CD4-positive, CD25-positive, alpha-beta regulatory T cell (primary cell): Measurements from ENCODE around the gene KLHDC10. TPM values are rescaled to one million over a fixed set of nuclear protein-coding genes. Genes with fewer than 3 reads are reported as not detected.

ENCODE experiments used
- ATAC-seq, 2 donors: fragments of 150-1000 bp; cut with Tn5 transposase; one replicate each; pipeline ENCODE4 v1.10.0; 2021; ENCODE audit warnings: low read depth in 2 of 2, moderate number of reproducible peaks in 2 of 2, moderate library complexity in 1 of 2
- DNase-seq, 3 donors: peaks; one replicate each; pipeline versions ENCODE4 v3.0.0 to v3.0.0-alpha.2; 2012 to 2022; ENCODE audit warnings: mixed read lengths in 1 of 3
- H3K27ac ChIP-seq: one replicate; pipeline ENCODE4 v1.7.0; 2013; ENCODE audit warnings: mild to moderate bottlenecking, low read length; ENCODE audit not compliant: insufficient read depth, poor library complexity, severe bottlenecking
- H3K27me3 ChIP-seq: one replicate; pipeline ENCODE4 v1.7.0; 2013; ENCODE audit warnings: low read length; ENCODE audit not compliant: control insufficient read depth, insufficient read depth
- H3K36me3 ChIP-seq: one replicate; pipeline ENCODE4 v1.7.0; 2013; ENCODE audit warnings: mild to moderate bottlenecking, low read length, moderate library complexity; ENCODE audit not compliant: control insufficient read depth, insufficient read depth
- H3K4me1 ChIP-seq: 2 replicates; pipeline ENCODE4 v1.7.0; 2013; ENCODE audit warnings: mild to moderate bottlenecking, low read length; ENCODE audit not compliant: insufficient read depth, control insufficient read depth, poor library complexity, severe bottlenecking
- H3K4me3 ChIP-seq: one replicate; pipeline ENCODE4 v1.7.0; 2013; ENCODE audit warnings: low read depth, mild to moderate bottlenecking, low read length, moderate library complexity
- H3K9me3 ChIP-seq, 2 experiments: 1 replicate in 1 of 2; 2 replicates in 1 of 2; pipeline ENCODE4 v1.7.0; 2013; ENCODE audit warnings: low read length in 2 of 2, mild to moderate bottlenecking in 1 of 2, moderate library complexity in 1 of 2; ENCODE audit not compliant: control insufficient read depth in 2 of 2
- H3K27ac Mint-ChIP-seq, 3 donors: one replicate each; pipeline ENCODE4 v1.8.0; 2020 to 2022; ENCODE audit warnings: mild to moderate bottlenecking in 3 of 3, mixed read lengths in 3 of 3, moderate library complexity in 2 of 3
- H3K27me3 Mint-ChIP-seq: one replicate; pipeline ENCODE4 v1.8.0; 2022; ENCODE audit warnings: mild to moderate bottlenecking, mixed read lengths
- H3K36me3 Mint-ChIP-seq: one replicate; pipeline ENCODE4 v1.8.0; 2020; ENCODE audit warnings: mixed read lengths
- H3K4me1 Mint-ChIP-seq, 4 donors: one replicate each; pipeline ENCODE4 v1.8.0; 2020 to 2022; ENCODE audit warnings: mixed read lengths in 4 of 4, mild to moderate bottlenecking in 1 of 4
- H3K4me3 Mint-ChIP-seq, 4 donors: one replicate each; pipeline ENCODE4 v1.8.0; 2020 to 2022; ENCODE audit warnings: mild to moderate bottlenecking in 4 of 4, mixed read lengths in 4 of 4, moderate library complexity in 3 of 4
- H3K9me3 Mint-ChIP-seq, 7 donors: one replicate each; pipeline ENCODE4 v1.8.0; 2020 to 2022; ENCODE audit warnings: mixed read lengths in 7 of 7, mild to moderate bottlenecking in 3 of 7, moderate library complexity in 2 of 7
- polyA plus RNA-seq, 4 donors: library from polyadenylated mRNA; unstranded; fragments of 300-500 nt; fragmentation: Illumina TruSeq; gene quantifications; one replicate each; pipeline ENCODE4 v1.2.3, GENCODE V29; 2021
- total RNA-seq: library from RNA; stranded (reverse); gene quantifications from one replicate; pipeline ENCODE4 v1.2.3, GENCODE V29; 2022

KLHDC10 gene
- total and polyA plus RNA-seq, 5 donors from 2014 or later: 1.3 to 16.8 (median 2.4) TPM

DNA sequence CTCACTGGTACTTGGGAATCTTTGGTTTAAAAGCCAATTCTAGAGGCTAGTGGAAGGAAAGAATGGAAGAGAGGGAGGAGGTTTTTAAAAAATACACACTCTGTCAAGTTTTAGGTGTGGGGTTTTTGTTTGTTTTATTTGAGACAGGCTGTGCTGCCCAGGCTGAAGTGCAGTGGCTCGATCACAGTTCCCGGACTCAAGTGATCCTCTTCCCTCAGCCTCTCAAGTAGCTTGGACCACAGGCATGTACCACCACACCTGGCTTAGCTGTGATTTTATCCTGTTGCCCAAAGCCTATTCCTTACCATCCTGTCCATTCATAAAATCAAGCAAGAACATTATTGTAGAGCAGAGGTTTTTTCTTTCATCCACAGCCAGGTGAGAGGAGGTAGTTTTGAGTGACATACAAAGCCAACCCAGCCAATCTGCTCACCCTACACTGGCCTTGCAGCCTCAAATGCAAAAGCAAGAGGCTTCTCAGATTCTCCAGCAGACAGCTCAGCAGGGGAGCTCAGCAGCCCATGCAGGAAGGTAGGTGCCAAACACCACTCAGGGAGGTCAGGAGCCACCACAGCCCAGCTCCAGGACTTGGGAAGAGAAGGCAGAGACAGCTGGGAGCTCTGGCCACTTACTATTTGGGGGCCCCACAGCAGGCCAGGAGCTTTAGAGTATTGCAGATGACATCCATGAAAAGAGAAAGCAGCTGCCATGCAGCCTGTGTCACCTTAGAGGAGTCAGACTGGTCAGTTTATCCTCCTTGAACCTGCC, 69.0 kb downstream of the KLHDC10 start:
- H3K27ac ChIP-seq: no peak overlapping the region
- H3K27ac Mint-ChIP-seq: peak overlapping the region in 2 of 3 donors; percentile 49 to 65
- H3K36me3 ChIP-seq: peaks cover 9% of the 10 kb centered on the region
- DNase-seq (no peak), ATAC-seq (no peak)
- no peaks in the 10 kb centered on the region for H3K9me3 Mint-ChIP-seq
- H3K27me3 Mint-ChIP-seq: no peaks in the 10 kb centered on the region
- peak overlapping the region; percentile 13 to 81 (median 66) for H3K4me3 Mint-ChIP-seq
- no peaks in the 10 kb centered on the region for H3K9me3 ChIP-seq
- H3K4me1 Mint-ChIP-seq: peaks cover 4 to 27% (median 11%) of the 10 kb centered on the region in 4 donors
- H3K4me1 ChIP-seq: peaks cover 21% of the 10 kb centered on the region
- no peak overlapping the region for H3K4me3 ChIP-seq
- H3K36me3 Mint-ChIP-seq: peaks cover 22% of the 10 kb centered on the region
- no peaks in the 10 kb centered on the region for H3K27me3 ChIP-seq

DNA sequence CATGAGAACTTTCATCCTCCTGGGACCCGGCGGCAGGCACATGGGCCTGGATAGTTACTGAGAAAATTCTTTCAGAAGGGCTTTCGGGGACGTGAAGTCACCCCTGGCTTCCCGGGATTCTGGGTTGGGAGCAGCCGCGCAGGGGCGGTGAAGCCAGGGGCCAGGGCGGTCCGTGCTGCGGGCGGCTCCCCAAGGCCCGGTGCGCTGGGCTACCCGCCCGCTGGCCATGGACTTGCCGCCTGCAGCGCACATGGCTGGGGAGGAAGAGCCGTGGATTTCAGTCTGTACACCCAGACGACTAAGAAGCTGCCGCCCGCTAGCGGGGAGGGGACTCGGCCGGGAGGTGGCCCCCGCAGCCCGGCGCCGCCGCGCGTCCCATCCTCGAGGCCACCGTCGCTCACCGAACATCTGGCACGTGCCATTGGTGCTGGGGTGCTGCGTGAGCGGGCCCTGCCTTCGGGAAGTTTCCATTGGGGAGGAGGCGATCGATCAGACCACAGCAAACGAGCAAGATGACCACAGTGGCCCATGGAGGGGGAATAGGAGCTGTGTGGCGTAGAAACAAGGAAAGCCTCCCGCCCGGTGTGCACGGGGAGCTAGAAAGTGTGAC, 70.3 kb downstream of the KLHDC10 start:
- Histone ChIP-seq H3K27me3 (no peaks in the 10 kb centered on the region), H3K9me3 (no peaks in the 10 kb centered on the region), H3K4me3 (peak overlapping the region; percentile 62), H3K4me1 (peaks cover 21% of the 10 kb centered on the region), H3K36me3 (no peaks in the 10 kb centered on the region), H3K27ac (peak overlapping the region; percentile 63)
- peak overlapping the region; percentile 76 to 89 (median 84) for H3K4me3 Mint-ChIP-seq
- DNase-seq: no peak
- no peak for ATAC-seq
- no peaks in the 10 kb centered on the region for H3K9me3 Mint-ChIP-seq
- peak overlapping the region; percentile 65 to 88 (median 88) for H3K27ac Mint-ChIP-seq
- H3K27me3 Mint-ChIP-seq: no peaks in the 10 kb centered on the region
- peaks cover 4 to 27% (median 11%) of the 10 kb centered on the region in 4 donors for H3K4me1 Mint-ChIP-seq
- H3K36me3 Mint-ChIP-seq: peaks cover 18% of the 10 kb centered on the region

DNA sequence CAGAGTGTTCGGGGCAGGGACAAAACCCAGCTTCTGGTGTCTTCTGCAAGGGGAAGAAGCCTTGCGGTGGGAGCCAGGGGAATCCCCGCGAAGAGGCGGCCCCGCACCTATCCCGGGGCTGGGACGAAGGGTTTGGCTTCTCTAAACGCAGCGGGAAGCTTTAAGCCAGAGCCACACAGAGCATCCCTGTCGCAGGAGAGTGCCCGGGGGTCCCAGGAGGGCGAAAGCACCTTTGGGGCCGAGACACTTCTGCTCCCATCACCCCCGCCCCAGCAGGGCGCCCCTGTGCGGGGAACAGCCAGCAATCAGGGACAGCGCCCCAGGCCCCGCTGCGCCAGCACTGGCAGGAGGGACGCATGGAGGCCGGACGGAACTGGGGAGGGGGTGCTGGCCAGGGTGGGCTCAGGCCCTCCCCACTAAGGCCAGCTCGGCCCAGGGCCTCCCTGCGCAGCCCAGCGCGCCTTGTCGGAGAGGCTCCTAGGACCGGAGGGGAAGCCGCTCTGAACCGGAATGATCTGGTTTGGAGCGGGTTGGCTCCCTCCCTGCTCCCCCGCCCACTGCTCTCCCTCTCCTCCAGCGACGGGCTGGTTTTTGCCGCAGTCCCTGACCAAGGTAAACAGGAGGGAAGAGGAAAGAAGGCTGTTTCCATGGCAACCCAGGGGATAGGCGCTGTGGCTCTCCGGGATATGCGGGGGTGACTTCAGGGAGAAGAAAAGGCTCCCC, 71.0 kb downstream of the KLHDC10 start:
- no peaks in the 10 kb centered on the region for H3K27me3 Mint-ChIP-seq
- DNase-seq (peak; percentile 16 to 52 (median 52)), ATAC-seq (peak; percentile 54 to 80)
- no peaks in the 10 kb centered on the region for H3K9me3 Mint-ChIP-seq
- H3K4me1 ChIP-seq: peaks cover 21% of the 10 kb centered on the region
- H3K4me1 Mint-ChIP-seq: peaks cover 2 to 25% (median 7%) of the 10 kb centered on the region in 4 donors
- H3K4me3 Mint-ChIP-seq: peak overlapping the region; percentile 83 to 89 (median 86)
- peaks cover 12% of the 10 kb centered on the region for H3K36me3 Mint-ChIP-seq
- peak overlapping the region; percentile 62 for H3K4me3 ChIP-seq
- H3K27me3 ChIP-seq: no peaks in the 10 kb centered on the region
- H3K27ac ChIP-seq: peak overlapping the region; percentile 63
- H3K9me3 ChIP-seq: no peaks in the 10 kb centered on the region
- H3K36me3 ChIP-seq: no peaks in the 10 kb centered on the region
- H3K27ac Mint-ChIP-seq: peak overlapping the region; percentile 88 to 93 (median 88)

DNA sequence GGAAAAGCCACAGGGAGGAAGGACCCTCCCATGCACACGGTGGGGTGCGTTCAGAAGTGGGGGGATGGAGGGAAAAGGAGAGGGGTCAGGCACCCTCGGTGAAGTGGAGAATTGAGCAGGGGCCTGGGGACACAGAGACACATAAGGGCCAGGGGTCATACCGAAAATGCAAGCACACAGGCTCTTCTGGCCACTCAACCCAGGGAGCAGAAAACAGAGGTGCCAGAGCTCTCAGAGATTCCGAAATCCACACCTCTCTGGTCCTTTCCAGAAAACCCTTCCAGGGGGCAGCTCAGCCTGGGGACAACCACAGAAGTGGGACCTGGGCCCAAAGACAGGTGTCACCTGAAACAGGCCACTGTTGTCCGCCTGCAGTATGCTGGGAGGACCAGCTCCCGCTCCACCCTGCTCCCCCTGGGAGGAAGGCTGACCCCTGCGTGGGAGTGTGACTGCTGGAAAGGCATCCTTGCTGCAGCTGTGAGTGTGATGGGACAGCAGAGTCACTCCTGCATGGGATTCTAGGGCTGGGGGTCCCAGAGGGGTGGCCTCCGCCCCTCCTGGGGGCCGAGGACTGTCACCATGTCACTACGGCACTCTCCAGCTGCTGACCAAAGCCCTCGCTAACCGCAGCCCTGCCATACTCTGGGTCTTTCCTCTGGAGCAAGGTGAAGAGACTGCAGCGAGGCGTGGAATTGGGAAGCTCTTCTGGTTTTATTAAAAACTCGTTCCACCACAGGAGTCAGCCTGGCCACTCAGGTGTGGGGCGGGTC, 71.7 kb downstream of the KLHDC10 start:
- H3K27me3 ChIP-seq: no peaks in the 10 kb centered on the region
- ATAC-seq: no peak
- DNase-seq: no peak
- peaks cover 0 to 22% (median 5%) of the 10 kb centered on the region in 4 donors for H3K4me1 Mint-ChIP-seq
- H3K36me3 ChIP-seq: no peaks in the 10 kb centered on the region
- H3K27ac ChIP-seq: peak overlapping the region; percentile 63
- peaks cover 8% of the 10 kb centered on the region for H3K36me3 Mint-ChIP-seq
- peaks cover 17% of the 10 kb centered on the region for H3K4me1 ChIP-seq
- peak overlapping the region; percentile 83 to 89 (median 86) for H3K4me3 Mint-ChIP-seq
- H3K27ac Mint-ChIP-seq: peak overlapping the region; percentile 88 to 93 (median 88)
- no peaks in the 10 kb centered on the region for H3K9me3 Mint-ChIP-seq
- no peaks in the 10 kb centered on the region for H3K9me3 ChIP-seq
- H3K4me3 ChIP-seq: peak overlapping the region; percentile 62
- no peaks in the 10 kb centered on the region for H3K27me3 Mint-ChIP-seq

DNA sequence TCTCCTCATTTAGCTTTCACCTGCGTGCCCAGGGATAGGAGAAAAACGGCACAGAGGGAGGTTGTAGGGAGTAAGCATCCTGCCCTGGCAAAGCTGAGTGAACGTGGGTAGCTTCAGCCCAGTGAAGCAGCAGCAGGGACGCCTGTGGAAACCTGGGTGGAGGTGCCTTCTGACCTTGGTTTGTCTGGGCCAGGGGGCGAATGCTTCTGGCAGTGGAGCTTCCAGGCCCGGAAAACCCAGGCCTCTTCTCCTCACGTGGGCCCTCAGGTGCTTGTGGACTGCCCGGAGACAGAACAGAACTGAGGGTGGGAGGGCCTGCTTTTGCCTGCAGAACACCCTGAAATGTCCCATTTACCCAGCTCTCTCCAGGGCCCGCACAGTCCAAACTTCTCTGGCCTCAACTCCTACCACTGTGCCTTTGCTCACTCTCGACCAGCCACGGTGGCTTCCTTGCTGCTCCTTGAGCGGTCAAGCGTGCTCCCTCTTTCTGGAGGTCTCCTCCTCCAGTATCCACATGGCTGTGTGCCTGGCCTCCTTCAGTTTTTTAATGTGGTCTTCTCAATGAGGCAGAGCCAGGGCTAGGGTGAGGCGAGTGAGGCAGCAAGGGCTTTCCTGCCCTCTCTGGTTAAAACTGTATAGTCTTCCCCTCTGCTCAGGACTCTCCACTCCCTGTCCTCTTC, 72.5 kb downstream of the KLHDC10 start:
- no peaks in the 10 kb centered on the region for H3K36me3 ChIP-seq
- Mint-ChIP-seq H3K27me3 (no peaks in the 10 kb centered on the region), H3K27ac (peak overlapping the region in 1 of 3 donors; percentile 59), H3K9me3 (no peaks in the 10 kb centered on the region), H3K4me1 (peaks cover 0 to 22% (median 5%) of the 10 kb centered on the region in 4 donors), H3K4me3 (peak overlapping the region; percentile 21 to 89 (median 67)), H3K36me3 (peaks cover 8% of the 10 kb centered on the region)
- ATAC-seq (no peak), DNase-seq (no peak)
- H3K4me1 ChIP-seq: peaks cover 17% of the 10 kb centered on the region
- no peaks in the 10 kb centered on the region for H3K27me3 ChIP-seq
- H3K27ac ChIP-seq: no peak overlapping the region
- no peak overlapping the region for H3K4me3 ChIP-seq
- H3K9me3 ChIP-seq: no peaks in the 10 kb centered on the region

DNA sequence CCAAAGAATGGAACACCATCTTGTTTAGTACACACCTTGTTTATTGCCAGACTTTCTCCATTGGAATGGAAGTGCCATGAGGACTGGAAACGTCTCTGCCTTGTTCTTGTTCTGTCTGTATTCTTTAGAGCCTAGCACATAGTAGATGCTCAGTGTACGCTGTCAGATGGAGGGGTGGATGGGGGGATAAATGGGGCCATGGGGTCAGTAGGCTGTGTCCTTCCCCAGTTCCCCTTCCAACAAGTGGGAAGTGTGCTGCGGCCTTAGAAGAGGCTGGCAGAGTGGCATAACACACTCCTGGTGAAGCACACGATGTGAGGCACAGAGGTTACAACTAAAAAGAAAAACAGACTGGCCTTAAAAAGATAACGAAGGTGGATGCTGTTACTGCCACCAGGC, 73.0 kb downstream of the KLHDC10 start:
- peaks cover 17% of the 10 kb centered on the region for H3K4me1 ChIP-seq
- Mint-ChIP-seq H3K4me3 (peak overlapping the region in 1 of 4 donors; percentile 21), H3K27me3 (no peaks in the 10 kb centered on the region), H3K36me3 (peaks cover 8% of the 10 kb centered on the region), H3K9me3 (no peaks in the 10 kb centered on the region), H3K4me1 (peaks cover 0 to 22% (median 5%) of the 10 kb centered on the region in 4 donors), H3K27ac (peak overlapping the region in 1 of 3 donors; percentile 36)
- no peaks in the 10 kb centered on the region for H3K9me3 ChIP-seq
- H3K27ac ChIP-seq: no peak overlapping the region
- H3K27me3 ChIP-seq: no peaks in the 10 kb centered on the region
- no peak for ATAC-seq
- no peak overlapping the region for H3K4me3 ChIP-seq
- no peak for DNase-seq
- no peaks in the 10 kb centered on the region for H3K36me3 ChIP-seq

DNA sequence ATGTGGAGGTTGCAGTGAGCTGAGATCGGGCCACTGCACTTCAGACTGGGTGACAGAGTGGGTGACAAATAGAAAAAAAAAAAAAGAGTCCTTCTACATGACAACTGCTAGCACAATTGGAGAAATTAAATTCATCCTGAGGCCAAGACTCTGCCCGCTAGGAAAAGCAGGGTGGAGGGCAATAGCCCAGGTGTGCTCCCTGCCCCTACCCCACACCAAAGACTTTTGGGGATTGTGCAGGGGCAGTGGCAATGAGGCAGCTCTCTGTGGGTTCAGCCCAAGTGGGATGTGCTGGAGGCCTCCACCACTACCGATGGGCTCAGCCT, 73.6 kb downstream of the KLHDC10 start:
- Histone ChIP-seq H3K27ac (no peak overlapping the region), H3K36me3 (no peaks in the 10 kb centered on the region), H3K4me3 (no peak overlapping the region), H3K27me3 (no peaks in the 10 kb centered on the region), H3K4me1 (peaks cover 17% of the 10 kb centered on the region), H3K9me3 (no peaks in the 10 kb centered on the region)
- Mint-ChIP-seq H3K27me3 (no peaks in the 10 kb centered on the region), H3K36me3 (peaks cover 6% of the 10 kb centered on the region), H3K9me3 (no peaks in the 10 kb centered on the region), H3K4me3 (no peak overlapping the region), H3K27ac (no peak overlapping the region), H3K4me1 (peaks cover 0 to 22% (median 5%) of the 10 kb centered on the region in 4 donors)
- no peak for DNase-seq
- ATAC-seq: no peak
